H1 (cell line): ENCODE measurements around the gene EPHB1. TPM values are rescaled to one million over a fixed set of nuclear protein-coding genes. Genes with fewer than 3 reads are reported as not detected.
A peak's percentile ranks its signal among the peaks of the same experiment; 100 is the strongest.

Experiments
- CTCF ChIA-PET: fragments of 300-600 bp; sonication (Branson Sonifier 250); formaldehyde crosslinking; loops from one replicate; lab custom pipeline; 2021; ENCODE audit not compliant: partially characterized antibody; lab: Charles Lee
- POLR2A ChIA-PET: fragments of 300-600 bp; sonication (Branson Sonifier 250); formaldehyde crosslinking; loops from one replicate; lab custom pipeline; 2021; ENCODE audit warnings: inconsistent platforms; ENCODE audit not compliant: partially characterized antibody; lab: Charles Lee
- DNase-seq, 2 experiments: peaks; one replicate each; pipeline versions ENCODE4 v3.0.0 to v3.0.0-alpha.2; 2010 to 2022; ENCODE audit warnings: low spot score in 2 of 2, low read depth in 1 of 2, mixed read lengths in 1 of 2
- FAIRE-seq: peaks from 2 replicates; lab custom pipeline; 2011; peaks lifted over from hg19 to GRCh38; lab: Jason Lieb, UNC
- H2AFZ ChIP-seq: 2 replicates; pipeline ENCODE4 v1.8.1; 2012; ENCODE audit warnings: low read length, inconsistent platforms
- H2AK5ac ChIP-seq: 2 replicates; pipeline ENCODE4 v1.6.1; 2013; ENCODE audit warnings: low read depth, low read length
- H2BK120ac ChIP-seq: replicated peaks from 2 replicates; pipeline ENCODE3; 2013; ENCODE audit warnings: low read depth, low read length, inconsistent platforms
- H2BK12ac ChIP-seq: 2 replicates; pipeline ENCODE4 v1.6.1; 2013; ENCODE audit warnings: low read depth, low read length
- H2BK15ac ChIP-seq: 2 replicates; pipeline ENCODE4 v1.6.1; 2013; ENCODE audit warnings: low read length
- H2BK20ac ChIP-seq: 2 replicates; pipeline ENCODE4 v1.6.1; 2013; ENCODE audit warnings: low read length
- H2BK5ac ChIP-seq: 2 replicates; pipeline ENCODE4 v1.6.1; 2013; ENCODE audit warnings: low read depth, low read length
- H3K14ac ChIP-seq: 2 replicates; pipeline ENCODE4 v1.6.1; 2013; ENCODE audit warnings: inconsistent platforms; ENCODE audit not compliant: insufficient read length
- H3K18ac ChIP-seq: 2 replicates; pipeline ENCODE4 v1.6.1; 2013; ENCODE audit warnings: low read length; ENCODE audit errors: extremely low read depth
- H3K23ac ChIP-seq: 2 replicates; pipeline ENCODE4 v1.6.1; 2013; ENCODE audit warnings: inconsistent platforms; ENCODE audit not compliant: insufficient read length
- H3K23me2 ChIP-seq: 2 replicates; pipeline ENCODE4 v1.6.1; 2013; ENCODE audit warnings: low read depth, low read length
- H3K27ac ChIP-seq: 2 replicates; pipeline ENCODE4 v1.6.1; 2011; ENCODE audit warnings: low read depth, low read length, inconsistent platforms
- H3K27me3 ChIP-seq, 4 experiments: replicated peaks in 1 of 4; 1 replicate in 1 of 4; 2 replicates in 3 of 4; pipeline versions ENCODE4 v1.6.1 to v1.8.1; 2011 to 2013; ENCODE audit warnings: low read length in 3 of 4, mild to moderate bottlenecking in 3 of 4, inconsistent platforms in 2 of 4, mixed read lengths in 2 of 4, moderate library complexity in 1 of 4; ENCODE audit not compliant: control insufficient read depth in 3 of 4, insufficient read depth in 3 of 4; ENCODE audit errors: extremely low read depth in 1 of 4
- H3K36me3 ChIP-seq, 4 experiments: 2 replicates each; pipeline versions ENCODE4 v1.6.1 to v1.8.1; 2011 to 2013; ENCODE audit warnings: mild to moderate bottlenecking in 4 of 4, low read length in 3 of 4, moderate library complexity in 2 of 4, control low read depth in 1 of 4, inconsistent platforms in 1 of 4; ENCODE audit not compliant: insufficient read depth in 4 of 4, control insufficient read depth in 2 of 4
- H3K4ac ChIP-seq: replicated peaks from 2 replicates; pipeline ENCODE3; 2013; ENCODE audit warnings: low read length, low read depth, mixed read lengths, inconsistent platforms; ENCODE audit not compliant: insufficient read length
- H3K4me1 ChIP-seq, 4 experiments: replicated peaks in 1 of 4; 1 replicate in 1 of 4; 2 replicates in 3 of 4; pipeline versions ENCODE4 v1.6.1 to v1.8.1; 2011 to 2013; ENCODE audit warnings: low read length in 3 of 4, inconsistent platforms in 2 of 4, mixed read lengths in 1 of 4; ENCODE audit not compliant: insufficient read depth in 4 of 4, control insufficient read depth in 3 of 4
- H3K4me2 ChIP-seq, 2 experiments: 2 replicates each; pipeline versions ENCODE4 v1.6.1 to v1.8.1; 2011 to 2013; ENCODE audit warnings: low read depth in 2 of 2, low read length in 2 of 2, control low read depth in 1 of 2, inconsistent platforms in 1 of 2, mild to moderate bottlenecking in 1 of 2; ENCODE audit not compliant: insufficient read depth in 1 of 2
- H3K4me3 ChIP-seq, 4 experiments: fragments of 200-600, 300-600 bp in 1 of 4; sonication (generic), shearing (Covaris generic), sonication (Bioruptor Twin) in 1 of 4; 2 replicates each; pipeline versions ENCODE4 v1.5.1 to v1.8.1; 2011 to 2016; ENCODE audit warnings: low read length in 4 of 4, low read depth in 3 of 4, control low read depth in 2 of 4, inconsistent platforms in 2 of 4, mild to moderate bottlenecking in 2 of 4, mixed read lengths in 1 of 4, moderate library complexity in 1 of 4; ENCODE audit not compliant: insufficient read depth in 2 of 4; ENCODE audit errors: extremely low read depth in 1 of 4
- H3K56ac ChIP-seq: replicated peaks from 2 replicates; pipeline ENCODE3; 2013; ENCODE audit warnings: low read depth, mild to moderate bottlenecking, mixed read lengths, low read length, inconsistent platforms; ENCODE audit not compliant: insufficient read length
- H3K79me1 ChIP-seq: 2 replicates; pipeline ENCODE4 v1.6.1; 2013; ENCODE audit warnings: low read depth, low read length, control low read depth
- H3K79me2 ChIP-seq, 2 experiments: 2 replicates each; pipeline versions ENCODE4 v1.6.1 to v1.8.1; 2012 to 2013; ENCODE audit warnings: low read length in 2 of 2, mild to moderate bottlenecking in 2 of 2, inconsistent platforms in 1 of 2; ENCODE audit not compliant: insufficient read depth in 2 of 2, control insufficient read depth in 1 of 2
- H3K9ac ChIP-seq, 4 experiments: replicated peaks in 1 of 4; 1 replicate in 1 of 4; 2 replicates in 3 of 4; pipeline versions ENCODE4 v1.6.1 to v1.8.1; 2011 to 2013; ENCODE audit warnings: low read depth in 3 of 4, low read length in 3 of 4, control low read depth in 2 of 4, mild to moderate bottlenecking in 2 of 4, moderate library complexity in 2 of 4, inconsistent platforms in 1 of 4; ENCODE audit errors: extremely low read depth in 1 of 4
- H3K9me3 ChIP-seq, 2 experiments: 2 replicates each; pipeline versions ENCODE4 v1.6.1 to v1.8.1; 2012 to 2013; ENCODE audit warnings: mild to moderate bottlenecking in 2 of 2, moderate library complexity in 2 of 2, control low read depth in 1 of 2, inconsistent platforms in 1 of 2, low read depth in 1 of 2, low read length in 1 of 2, mixed read lengths in 1 of 2; ENCODE audit not compliant: insufficient read depth in 2 of 2
- H4K20me1 ChIP-seq, 2 experiments: replicated peaks in 1 of 2; 2 replicates each; pipeline versions ENCODE3 to v1.8.1; 2011 to 2013; ENCODE audit warnings: inconsistent platforms in 2 of 2, low read length in 2 of 2, mild to moderate bottlenecking in 1 of 2; ENCODE audit not compliant: insufficient read depth in 2 of 2, control insufficient read depth in 1 of 2
- H4K5ac ChIP-seq: 2 replicates; pipeline ENCODE4 v1.6.1; 2013; ENCODE audit warnings: low read length, low read depth, mixed read lengths, inconsistent platforms; ENCODE audit not compliant: insufficient read length
- H4K8ac ChIP-seq: 2 replicates; pipeline ENCODE4 v1.8.0; 2013; ENCODE audit warnings: mild to moderate bottlenecking, moderate library complexity, low read length, inconsistent platforms; ENCODE audit not compliant: insufficient read depth; ENCODE audit errors: extremely low read depth
- H4K91ac ChIP-seq: replicated peaks from 2 replicates; pipeline ENCODE3; 2013; ENCODE audit warnings: low read length, mixed read lengths, inconsistent platforms; ENCODE audit not compliant: insufficient read length
- ASH2L ChIP-seq: fragments of 200-600, 300-600 bp; sonication (generic); IDR thresholded peaks from one replicate; pipeline ENCODE4 v1.7.1; 2017; ENCODE audit warnings: low read length
- CBX5 ChIP-seq: fragments of 300-800, 300-1000 bp; sonication (generic); IDR thresholded peaks from 2 replicates; pipeline ENCODE4 v1.7.1; 2016; ENCODE audit warnings: antibody characterized with exemption, low read length, low read depth
- CBX8 ChIP-seq: fragments of 300-800, 300-1000 bp; sonication (generic); IDR thresholded peaks from 2 replicates; pipeline ENCODE4 v1.7.1; 2016; ENCODE audit warnings: low read depth, low read length, borderline replicate concordance
- EZH2 ChIP-seq: fragments of 200-600 bp; sonication (generic); IDR thresholded peaks from 2 replicates; pipeline ENCODE4 v1.7.1; 2012; ENCODE audit warnings: low read depth, mild to moderate bottlenecking, moderate library complexity, low read length, inconsistent platforms; ENCODE audit not compliant: severe bottlenecking
- HDAC6 ChIP-seq: IDR thresholded peaks from one replicate; pipeline ENCODE4 v1.7.1; 2012; ENCODE audit warnings: low read depth, mild to moderate bottlenecking, inconsistent platforms, low read length, moderate library complexity
- MAX ChIP-seq: IDR thresholded peaks from 2 replicates; pipeline ENCODE4 v1.6.1; 2012; ENCODE audit warnings: inconsistent platforms
- NRF1 ChIP-seq: IDR thresholded peaks from 2 replicates; pipeline ENCODE4 v1.6.1; 2011; ENCODE audit warnings: mild to moderate bottlenecking, low read depth, low read length, improper control_type of control experiment
- PHF8 ChIP-seq: fragments of 200-600 bp; sonication (generic); conservative IDR thresholded peaks from 2 replicates; pipeline ENCODE4 v1.7.1; 2012; ENCODE audit warnings: low read depth, mild to moderate bottlenecking, inconsistent platforms, low read length, moderate library complexity
- POLR2AphosphoS5 ChIP-seq: IDR thresholded peaks from 2 replicates; pipeline ENCODE4 v1.6.1; 2011; ENCODE audit warnings: low read depth, low read length
- POU5F1 ChIP-seq: IDR thresholded peaks from 2 replicates; pipeline ENCODE4 v1.6.1; 2011; ENCODE audit warnings: low read depth, mild to moderate bottlenecking, low read length, moderate library complexity
- SRF ChIP-seq: IDR thresholded peaks from 2 replicates; pipeline ENCODE4 v1.6.1; 2011; ENCODE audit warnings: mild to moderate bottlenecking, low read depth, low read length, moderate library complexity
- TEAD4 ChIP-seq: IDR thresholded peaks from 2 replicates; pipeline ENCODE4 v1.6.1; 2012; ENCODE audit warnings: low read depth, low read length, inconsistent platforms, mixed read lengths
- USF2 ChIP-seq: IDR thresholded peaks from 2 replicates; pipeline ENCODE4 v1.6.1; 2011; ENCODE audit warnings: low read length, improper control_type of control experiment
- whole genome bisulfite sequencing, 2 experiments: shearing (Covaris generic) in 1 of 2; methylation state at CpG; one replicate each; pipeline versions ENCODE4 v1.1.6 to v1.1.7; 2013 to 2015; ENCODE audit warnings: low lambda C conversion rate in 2 of 2, mixed read lengths in 2 of 2, inconsistent platforms in 1 of 2, low coverage in 1 of 2, missing lambda C conversion rate in 1 of 2; ENCODE audit not compliant: insufficient replicate concordance in 2 of 2, insufficient coverage in 1 of 2, insufficient read length in 1 of 2; ENCODE audit errors: extremely low coverage in 1 of 2, missing lambda C conversion rate in 1 of 2; 5-methylcytosine and 5-hydroxymethylcytosine counted together
- polyA plus RNA-seq, 7 experiments: library from polyadenylated mRNA; depleted of rRNA in 3 of 7; stranded (reverse) in 5 of 7; unstranded in 2 of 7; fragments of >200 nt in 5 of 7; fragments of 200-250 nt in 2 of 7; gene quantifications; 1 replicate in 5 of 7; 2 replicates in 1 of 7; 4 replicates in 1 of 7; pipeline versions ENCODE4 v1.2.1 to v1.2.3, GENCODE V29; 2011 to 2013; ENCODE audit warnings: missing spikeins in 2 of 7, mixed read lengths in 2 of 7
- total RNA-seq: library from RNA; stranded (reverse); fragmentation: NEBNext Ultra II Directional; extraction: Animal tissue kit (Norgen Biotek cat#: 25700); gene quantifications from 2 replicates; pipeline ENCODE4 v1.2.1, GENCODE V29; 2021

EPHB1 gene
- total and polyA plus RNA-seq, 2 of the 8 experiments (the other 6 are each of a cell fraction or from before 2014, with no cell fraction given) = 3.5 to 5.9 TPM

DNA sequence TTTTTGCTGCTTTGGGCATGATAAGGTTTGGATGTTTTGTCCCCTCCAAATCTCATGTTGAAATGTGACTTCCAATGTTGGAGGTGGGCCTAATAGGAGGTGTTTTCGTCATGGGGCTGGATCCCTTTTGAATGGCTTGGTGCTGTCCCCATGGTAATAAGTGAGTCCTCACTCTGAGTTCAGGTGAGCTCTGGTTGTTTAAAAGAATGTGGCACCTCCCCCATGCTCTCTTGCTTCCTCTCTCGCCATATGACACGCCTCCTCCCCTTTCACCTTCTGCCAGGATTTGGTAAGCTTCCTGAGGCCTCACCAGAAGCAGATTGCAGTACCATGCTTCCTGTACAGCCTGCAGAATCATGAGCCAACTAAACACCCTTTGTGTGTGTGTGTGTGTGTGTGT, 255.5 kb downstream of the EPHB1 start:
- CTCF ChIA-PET = interaction anchor here (0.7 to 0.8 kb wide), 2 partner anchors 16 to 33 kb away, joined by 3 read pairs; no protein-coding TSS in a partner anchor
- no peak overlapping the region for H3K56ac ChIP-seq
- H2BK15ac ChIP-seq = no peak overlapping the region
- H4K8ac ChIP-seq = no peak overlapping the region
- FAIRE-seq (no peak), DNase-seq (no peak)
- H4K20me1 ChIP-seq = no peaks in the 10 kb centered on the region
- H4K5ac ChIP-seq = no peak overlapping the region
- H3K18ac ChIP-seq = no peak overlapping the region
- no peak overlapping the region for H2BK120ac ChIP-seq
- peak overlapping the region; percentile 53; the same call in 1 of the 2 replicates for H2AFZ ChIP-seq
- no peak overlapping the region; the same call in 1 of the 2 replicates for H3K27ac ChIP-seq
- no peaks in the 10 kb centered on the region for H3K27me3 ChIP-seq
- H3K79me1 ChIP-seq = no peaks in the 10 kb centered on the region
- no peak overlapping the region; the same call in 1 of the 2 replicates for H2BK5ac ChIP-seq
- no peak overlapping the region for H3K9ac ChIP-seq
- no peak overlapping the region for H3K14ac ChIP-seq
- no peak overlapping the region for H2BK12ac ChIP-seq
- no peak overlapping the region for H4K91ac ChIP-seq
- no peak overlapping the region for H3K4me3 ChIP-seq
- H3K9me3 ChIP-seq = no peaks in the 10 kb centered on the region
- no peak overlapping the region for H2BK20ac ChIP-seq
- no peak overlapping the region for H3K23ac ChIP-seq
- H3K36me3 ChIP-seq = no peaks in the 10 kb centered on the region
- whole genome bisulfite sequencing, 2 experiments = 68% methylated on average over 3 of the region's 3 CpGs; no CpG with 5 or more reads in 1 of the 2 experiments
- H3K4ac ChIP-seq = no peak overlapping the region
- POLR2A ChIA-PET = interaction anchor here (0.8 kb wide), 1 partner anchor 80 kb away, joined by 3 read pairs; no protein-coding TSS in a partner anchor
- no peaks in the 10 kb centered on the region for H3K23me2 ChIP-seq
- peaks cover 0 to 8% (median 1%) of the 10 kb centered on the region in 4 experiments; a peak in 3 of 7 replicates for H3K4me1 ChIP-seq
- peak overlapping the region in 1 of 2 experiments; percentile 1; a peak in 1 of 4 replicates for H3K4me2 ChIP-seq
- H2AK5ac ChIP-seq = no peak overlapping the region
- no peaks in the 10 kb centered on the region for H3K79me2 ChIP-seq
- TF ChIP-seq POLR2AphosphoS5 = no peak
- TF ChIP-seq CBX8 = no peak
- no peak for TF ChIP-seq CBX5
- no peak for TF ChIP-seq POU5F1
- TF ChIP-seq MAX = 0 out of 2 replicates have a peak, but pooled peaks have one; percentile 12
- no peak for TF ChIP-seq EZH2
- no peak for TF ChIP-seq NRF1
- 0 out of 2 replicates have a peak, but pooled peaks have one; percentile 6 for TF ChIP-seq TEAD4
- peak; percentile 31 for TF ChIP-seq ASH2L
- no peak for TF ChIP-seq SRF
- TF ChIP-seq PHF8 = no peak
- TF ChIP-seq HDAC6 = no peak
- TF ChIP-seq USF2 = 0 out of 2 replicates have a peak, but pooled peaks have one; percentile 19
